Fibroblast of the aortic adventitia (primary cell): Measurements from ENCODE around the gene B4GALNT1. TPM values are rescaled to one million over a fixed set of nuclear protein-coding genes. Genes with fewer than 3 reads are reported as not detected.

ENCODE experiments used
- DNase-seq: peaks from one replicate; pipeline ENCODE4 v3.0.0-alpha.2; 2010; ENCODE audit warnings: low read depth
- H3K4me3 ChIP-seq: 2 replicates; pipeline ENCODE4 v1.5.1; 2011; ENCODE audit warnings: low read depth, mild to moderate bottlenecking, control low read depth, low read length, moderate library complexity
- CTCF ChIP-seq: IDR thresholded peaks from 2 replicates; pipeline ENCODE4 v1.5.1; 2011; ENCODE audit warnings: mild to moderate bottlenecking, low read length, control low read depth, inconsistent platforms; ENCODE audit not compliant: insufficient read depth
- total RNA-seq: library from RNA; depleted of rRNA; stranded (reverse); fragments of >200 nt; gene quantifications from 2 replicates; pipeline ENCODE4 v1.2.3, GENCODE V29; 2012; ENCODE audit warnings: low replicate concordance

The B4GALNT1 gene
- total RNA-seq, 1 donor, result 6.9 TPM

- H3K4me3 ChIP-seq, result no peak overlapping the region
- no peak for DNase-seq
- TF ChIP-seq CTCF, result no peak
Measured at GRCh38 chr12:57586128-57586527, 46.9 kb downstream of the B4GALNT1 start.

DNA sequence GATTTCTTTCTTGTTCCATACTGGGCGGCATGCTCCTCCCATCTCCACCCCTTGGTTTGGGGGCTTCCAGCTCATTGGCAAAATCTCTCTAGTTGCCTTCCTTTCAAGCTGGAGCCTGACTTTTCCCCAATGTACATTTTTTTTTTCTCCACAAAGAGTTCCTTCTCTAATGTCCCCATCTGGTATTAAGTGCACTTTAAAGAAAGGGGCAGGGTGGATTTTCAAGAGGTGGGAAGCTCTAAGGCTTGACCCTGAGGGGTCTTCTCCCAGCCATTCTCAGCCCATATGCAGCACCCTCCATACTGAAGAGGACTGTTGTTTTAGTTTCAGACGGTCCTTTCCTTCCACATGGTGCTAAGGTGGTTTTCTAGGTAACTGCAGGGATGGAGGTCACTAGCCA lies 47.8 kb downstream of the B4GALNT1 start:
- TF ChIP-seq CTCF, result no peak

DNA sequence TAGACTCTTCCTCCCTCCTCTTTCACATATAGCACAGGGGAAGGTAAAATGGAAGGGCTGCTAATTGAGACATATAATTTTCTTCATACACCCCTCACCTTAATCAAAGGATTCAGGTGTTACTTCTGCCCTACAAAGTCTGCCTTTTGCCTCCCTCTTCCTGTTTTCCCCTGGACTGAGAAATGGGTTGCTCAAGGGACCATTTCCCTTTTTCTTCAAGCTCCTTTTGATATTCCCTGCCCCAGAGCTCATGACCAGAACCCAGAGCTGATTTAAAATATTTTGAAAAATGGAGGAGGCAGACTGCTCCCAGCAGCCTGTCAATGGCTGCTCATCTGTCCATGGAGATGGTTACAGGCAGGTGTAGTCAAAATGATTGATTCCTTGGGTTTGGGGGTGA lies 48.3 kb downstream of the B4GALNT1 start:
- TF ChIP-seq CTCF, result no peak
- no peak for DNase-seq
- H3K4me3 ChIP-seq, result no peak overlapping the region

More for the DNA sequence above, 47.8 kb downstream of the B4GALNT1 start:
- DNase-seq, result no peak
- H3K4me3 ChIP-seq, result no peak overlapping the region

DNA sequence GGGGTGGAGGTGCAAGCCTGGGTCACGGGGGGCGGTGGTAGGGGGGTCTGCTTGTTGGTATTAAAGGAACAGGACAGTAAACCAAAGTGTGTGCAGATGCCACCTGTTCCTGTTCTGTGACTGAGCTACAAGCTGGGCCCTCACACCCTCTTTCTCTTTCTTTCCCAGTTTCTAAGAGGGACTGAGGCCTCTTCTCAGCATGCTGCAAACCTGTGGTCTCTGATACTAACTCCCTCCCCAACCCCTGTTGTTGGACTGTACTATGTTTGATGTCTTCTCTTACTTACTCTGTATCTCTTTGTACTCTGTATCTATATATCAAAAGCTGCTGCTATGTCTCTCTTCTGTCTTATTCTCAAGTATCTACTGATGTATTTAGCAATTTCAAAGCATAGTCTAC lies 49.0 kb downstream of the B4GALNT1 start:
- H3K4me3 ChIP-seq, result no peak overlapping the region
- no peak for TF ChIP-seq CTCF
- DNase-seq, result no peak

GRCh38 chr12:57583008-57583831 lies 49.8 kb downstream of the B4GALNT1 start:
- TF ChIP-seq CTCF, result peak; percentile 92
- DNase-seq, result peak; percentile 87
- H3K4me3 ChIP-seq, result no peak overlapping the region

- H3K4me3 ChIP-seq, result no peak overlapping the region
- DNase-seq, result no peak
- no peak for TF ChIP-seq CTCF
Measured at GRCh38 chr12:57582440-57582839, 50.6 kb downstream of the B4GALNT1 start.
